Transverse colon (tissue), 4 donors: Measurements from ENCODE around the gene FCER2.

Experiments
- CTCF ChIP-seq, 5 experiments: fragments of 200-600 bp in 3 of 5; fragments of 450-650 bp in 2 of 5; sonication (generic) in 3 of 5; IDR thresholded peaks; 1 replicate in 2 of 5; 2 replicates in 3 of 5; pipeline ENCODE4 v1.5.1; 2016 to 2017; ENCODE audit warnings: antibody characterized with exemption in 5 of 5, inconsistent platforms in 3 of 5, mild to moderate bottlenecking in 2 of 5, moderate library complexity in 1 of 5
- EP300 ChIP-seq: sonication (generic); formaldehyde crosslinking; IDR thresholded peaks from one replicate; pipeline ENCODE4 v1.6.1; 2017; ENCODE audit warnings: antibody characterized with exemption, low read depth
- POLR2A ChIP-seq: fragments of 450-650 bp; IDR thresholded peaks from one replicate; pipeline ENCODE4 v1.6.1; 2016; ENCODE audit warnings: antibody characterized with exemption, mild to moderate bottlenecking, moderate library complexity
- POLR2AphosphoS5 ChIP-seq, 3 donors: sonication (generic); formaldehyde crosslinking; IDR thresholded peaks; one replicate each; pipeline ENCODE4 v1.6.1; 2016; ENCODE audit warnings: antibody characterized with exemption in 3 of 3

GRCh38 chr19:7698583-7698982 is 3.3 kb downstream of the FCER2 start:
- no peak for TF ChIP-seq EP300
- TF ChIP-seq CTCF (IDR thresholded peaks at IDR 0.05), result no peak
- no peak for TF ChIP-seq POLR2A
- no peak for TF ChIP-seq POLR2AphosphoS5 (IDR thresholded peaks at IDR 0.05)
